Embryonic facial prominence (tissue), 1 donor: ENCODE measurements around the gene ZNF699.
A peak's percentile ranks its signal among the peaks of the same experiment; 100 is the strongest.
"Not testable (repeated sequence)": the region's sequence is repeated elsewhere in the genome, so short reads cannot be mapped to it uniquely, and the experiment has no call there.

Experiments used
- DNase-seq: peaks from one replicate; pipeline ENCODE4 v3.0.0-alpha.2; 2016; ENCODE audit errors: extremely low spot score

Gene ZNF699

GRCh38 chr19:9309139-9309973 lies at the start of gene ZNF699:
Gene ZNF699, minus strand, starts transcription at chr19:9309838. Its CDS starts 4,719 bp downstream, at chr19:9305119.
- peak; percentile 96 for DNase-seq

GRCh38 chr19:9354651-9355050 lies 45.0 kb upstream of the ZNF699 start:
- DNase-seq, result no peak

- no peak for DNase-seq
Measured at GRCh38 chr19:9353011-9353410, 43.4 kb upstream of the ZNF699 start.

GRCh38 chr19:9352505-9352904 lies 42.9 kb upstream of the ZNF699 start:
- no peak for DNase-seq

GRCh38 chr19:9348671-9349070 lies 39.0 kb upstream of the ZNF699 start:
- no peak for DNase-seq

- DNase-seq, result no peak
Measured at GRCh38 chr19:9348253-9348652, 38.6 kb upstream of the ZNF699 start.

GRCh38 chr19:9345005-9345404 lies 35.4 kb upstream of the ZNF699 start:
- DNase-seq, result no peak

GRCh38 chr19:9342610-9343304 lies 33.1 kb upstream of the ZNF699 start:
- no peak for DNase-seq

GRCh38 chr19:9329999-9330398 lies 20.4 kb upstream of the ZNF699 start:
- no peak for DNase-seq

- no peak for DNase-seq
Measured at GRCh38 chr19:9324584-9324962, 14.9 kb upstream of the ZNF699 start.

- peak; percentile 96 for DNase-seq
Measured at GRCh38 chr19:9323919-9324583, 14.4 kb upstream of the ZNF699 start, which contains the start of gene ZNF559. Gene ZNF559, plus strand, starts transcription at chr19:9324179. Its CDS starts 14,371 bp downstream, at chr19:9338550.

- DNase-seq, result no peak
Measured at GRCh38 chr19:9323557-9323918, 13.9 kb upstream of the ZNF699 start.

- not testable (repeated sequence) for DNase-seq
Measured at GRCh38 chr19:9322201-9322600, 12.6 kb upstream of the ZNF699 start.

- not testable (repeated sequence) for DNase-seq
Measured at GRCh38 chr19:9321756-9322155, 12.1 kb upstream of the ZNF699 start.

- DNase-seq, result no peak
Measured at GRCh38 chr19:9321338-9321737, 11.7 kb upstream of the ZNF699 start.

- DNase-seq, result no peak
Measured at GRCh38 chr19:9313756-9314155, 4.1 kb upstream of the ZNF699 start.

- peak; percentile 85 for DNase-seq
Measured at GRCh38 chr19:9309974-9310446, 372 bp upstream of the ZNF699 start.

- DNase-seq, result no peak
Measured at GRCh38 chr19:9308091-9308770, 1.4 kb downstream of the ZNF699 start.

GRCh38 chr19:9306443-9306842 lies 3.2 kb downstream of the ZNF699 start:
- DNase-seq, result no peak

- no peak for DNase-seq
Measured at GRCh38 chr19:9296336-9296735, 13.3 kb downstream of the ZNF699 start.

GRCh38 chr19:9295411-9295849 lies 14.2 kb downstream of the ZNF699 start:
- no peak for DNase-seq
